A673 (cell line): ENCODE data around the gene PLK3.

ENCODE experiments used
- EZH2 ChIP-seq: fragments of 200-600 bp; sonication (generic); IDR thresholded peaks from 2 replicates; pipeline ENCODE4 v1.6.1; 2017; ENCODE audit warnings: borderline replicate concordance, low read depth, mild to moderate bottlenecking, mixed read lengths, antibody characterized with exemption, low read length; ENCODE audit not compliant: poor library complexity, severe bottlenecking
- TF ChIP-seq, protein P1 (sequence below): fragments of 300-800, 200-600 bp; sonication (generic); conservative IDR thresholded peaks from 2 replicates; pipeline ENCODE4 v1.5.1; 2017; ENCODE audit warnings: low read depth, mild to moderate bottlenecking, antibody characterized with exemption, low read length, moderate library complexity, mixed read lengths

GRCh38 chr1:44801491-44802305 is 1.5 kb downstream of the PLK3 start:
- TF ChIP-seq, protein P1, sequence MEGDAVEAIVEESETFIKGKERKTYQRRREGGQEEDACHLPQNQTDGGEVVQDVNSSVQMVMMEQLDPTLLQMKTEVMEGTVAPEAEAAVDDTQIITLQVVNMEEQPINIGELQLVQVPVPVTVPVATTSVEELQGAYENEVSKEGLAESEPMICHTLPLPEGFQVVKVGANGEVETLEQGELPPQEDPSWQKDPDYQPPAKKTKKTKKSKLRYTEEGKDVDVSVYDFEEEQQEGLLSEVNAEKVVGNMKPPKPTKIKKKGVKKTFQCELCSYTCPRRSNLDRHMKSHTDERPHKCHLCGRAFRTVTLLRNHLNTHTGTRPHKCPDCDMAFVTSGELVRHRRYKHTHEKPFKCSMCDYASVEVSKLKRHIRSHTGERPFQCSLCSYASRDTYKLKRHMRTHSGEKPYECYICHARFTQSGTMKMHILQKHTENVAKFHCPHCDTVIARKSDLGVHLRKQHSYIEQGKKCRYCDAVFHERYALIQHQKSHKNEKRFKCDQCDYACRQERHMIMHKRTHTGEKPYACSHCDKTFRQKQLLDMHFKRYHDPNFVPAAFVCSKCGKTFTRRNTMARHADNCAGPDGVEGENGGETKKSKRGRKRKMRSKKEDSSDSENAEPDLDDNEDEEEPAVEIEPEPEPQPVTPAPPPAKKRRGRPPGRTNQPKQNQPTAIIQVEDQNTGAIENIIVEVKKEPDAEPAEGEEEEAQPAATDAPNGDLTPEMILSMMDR = no peak
- TF ChIP-seq EZH2 = no peak
